Neural cell (in vitro differentiated cells): ENCODE measurements around the gene SFTPA2.
"Not testable (repeated sequence)": the region's sequence is repeated elsewhere in the genome, so short reads cannot be mapped to it uniquely, and the experiment has no call there.

Experiments
- EP300 ChIP-seq: fragments of 450-650 bp; conservative IDR thresholded peaks from 2 replicates; pipeline ENCODE4 v1.6.1; 2014; ENCODE audit warnings: antibody characterized with exemption, mild to moderate bottlenecking, moderate library complexity; ENCODE audit not compliant: poor library complexity, severe bottlenecking
- EZH2 ChIP-seq: fragments of 200-600, 300-800 bp; shearing (Covaris generic), sonication (generic); IDR thresholded peaks from 2 replicates; pipeline ENCODE4 v1.6.1; 2014; ENCODE audit warnings: antibody characterized with exemption, low read length, borderline replicate concordance, mild to moderate bottlenecking; ENCODE audit not compliant: insufficient read depth, poor library complexity, severe bottlenecking
- MXI1 ChIP-seq: fragments of 450-650 bp; conservative IDR thresholded peaks from 2 replicates; pipeline ENCODE4 v1.6.1; 2014; ENCODE audit warnings: antibody characterized with exemption, mild to moderate bottlenecking; ENCODE audit not compliant: poor library complexity, severe bottlenecking
- POLR2AphosphoS5 ChIP-seq: IDR thresholded peaks from 2 replicates; pipeline ENCODE4 v1.6.1; 2012
- RAD21 ChIP-seq: fragments of 450-650 bp; conservative IDR thresholded peaks from 2 replicates; pipeline ENCODE4 v1.6.1; 2014; ENCODE audit warnings: antibody characterized with exemption, mild to moderate bottlenecking, moderate library complexity
- TAF1 ChIP-seq: IDR thresholded peaks from 2 replicates; pipeline ENCODE4 v1.6.1; 2012; ENCODE audit warnings: low read depth
- TF ChIP-seq, protein P1 (sequence below): fragments of 450-650 bp; IDR thresholded peaks from 2 replicates; pipeline ENCODE4 v1.5.1; 2014; ENCODE audit warnings: antibody characterized with exemption, mild to moderate bottlenecking, moderate library complexity; ENCODE audit not compliant: poor library complexity, severe bottlenecking
- TF ChIP-seq, protein P2 (sequence below): IDR thresholded peaks from 2 replicates; pipeline ENCODE4 v1.6.1; 2012; ENCODE audit warnings: borderline replicate concordance

DNA sequence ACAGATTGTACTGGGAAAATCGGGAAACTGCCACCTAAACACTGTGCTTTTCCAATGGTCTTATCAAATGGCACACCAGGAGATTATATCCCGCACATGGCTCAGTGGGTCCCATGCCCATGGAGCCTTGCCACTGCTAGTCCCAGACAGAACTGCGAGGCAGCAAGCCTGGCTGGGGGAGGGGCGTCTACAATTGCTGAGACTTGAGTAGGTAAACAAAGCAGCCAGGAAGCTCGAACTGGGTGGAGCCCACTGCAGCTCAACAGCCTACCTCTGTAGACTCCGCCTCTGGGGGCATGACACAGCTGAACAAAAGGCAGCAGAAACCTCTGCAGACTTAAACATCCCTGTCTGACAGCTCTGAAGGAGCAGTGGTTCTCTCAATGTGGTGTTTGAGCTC lies 10.4 kb upstream of the SFTPA2 start:
- TF ChIP-seq, protein P1, sequence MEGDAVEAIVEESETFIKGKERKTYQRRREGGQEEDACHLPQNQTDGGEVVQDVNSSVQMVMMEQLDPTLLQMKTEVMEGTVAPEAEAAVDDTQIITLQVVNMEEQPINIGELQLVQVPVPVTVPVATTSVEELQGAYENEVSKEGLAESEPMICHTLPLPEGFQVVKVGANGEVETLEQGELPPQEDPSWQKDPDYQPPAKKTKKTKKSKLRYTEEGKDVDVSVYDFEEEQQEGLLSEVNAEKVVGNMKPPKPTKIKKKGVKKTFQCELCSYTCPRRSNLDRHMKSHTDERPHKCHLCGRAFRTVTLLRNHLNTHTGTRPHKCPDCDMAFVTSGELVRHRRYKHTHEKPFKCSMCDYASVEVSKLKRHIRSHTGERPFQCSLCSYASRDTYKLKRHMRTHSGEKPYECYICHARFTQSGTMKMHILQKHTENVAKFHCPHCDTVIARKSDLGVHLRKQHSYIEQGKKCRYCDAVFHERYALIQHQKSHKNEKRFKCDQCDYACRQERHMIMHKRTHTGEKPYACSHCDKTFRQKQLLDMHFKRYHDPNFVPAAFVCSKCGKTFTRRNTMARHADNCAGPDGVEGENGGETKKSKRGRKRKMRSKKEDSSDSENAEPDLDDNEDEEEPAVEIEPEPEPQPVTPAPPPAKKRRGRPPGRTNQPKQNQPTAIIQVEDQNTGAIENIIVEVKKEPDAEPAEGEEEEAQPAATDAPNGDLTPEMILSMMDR = not testable (repeated sequence)
- not testable (repeated sequence) for TF ChIP-seq POLR2AphosphoS5, RAD21, TAF1, MXI1, EP300, EZH2
- TF ChIP-seq, protein P2, sequence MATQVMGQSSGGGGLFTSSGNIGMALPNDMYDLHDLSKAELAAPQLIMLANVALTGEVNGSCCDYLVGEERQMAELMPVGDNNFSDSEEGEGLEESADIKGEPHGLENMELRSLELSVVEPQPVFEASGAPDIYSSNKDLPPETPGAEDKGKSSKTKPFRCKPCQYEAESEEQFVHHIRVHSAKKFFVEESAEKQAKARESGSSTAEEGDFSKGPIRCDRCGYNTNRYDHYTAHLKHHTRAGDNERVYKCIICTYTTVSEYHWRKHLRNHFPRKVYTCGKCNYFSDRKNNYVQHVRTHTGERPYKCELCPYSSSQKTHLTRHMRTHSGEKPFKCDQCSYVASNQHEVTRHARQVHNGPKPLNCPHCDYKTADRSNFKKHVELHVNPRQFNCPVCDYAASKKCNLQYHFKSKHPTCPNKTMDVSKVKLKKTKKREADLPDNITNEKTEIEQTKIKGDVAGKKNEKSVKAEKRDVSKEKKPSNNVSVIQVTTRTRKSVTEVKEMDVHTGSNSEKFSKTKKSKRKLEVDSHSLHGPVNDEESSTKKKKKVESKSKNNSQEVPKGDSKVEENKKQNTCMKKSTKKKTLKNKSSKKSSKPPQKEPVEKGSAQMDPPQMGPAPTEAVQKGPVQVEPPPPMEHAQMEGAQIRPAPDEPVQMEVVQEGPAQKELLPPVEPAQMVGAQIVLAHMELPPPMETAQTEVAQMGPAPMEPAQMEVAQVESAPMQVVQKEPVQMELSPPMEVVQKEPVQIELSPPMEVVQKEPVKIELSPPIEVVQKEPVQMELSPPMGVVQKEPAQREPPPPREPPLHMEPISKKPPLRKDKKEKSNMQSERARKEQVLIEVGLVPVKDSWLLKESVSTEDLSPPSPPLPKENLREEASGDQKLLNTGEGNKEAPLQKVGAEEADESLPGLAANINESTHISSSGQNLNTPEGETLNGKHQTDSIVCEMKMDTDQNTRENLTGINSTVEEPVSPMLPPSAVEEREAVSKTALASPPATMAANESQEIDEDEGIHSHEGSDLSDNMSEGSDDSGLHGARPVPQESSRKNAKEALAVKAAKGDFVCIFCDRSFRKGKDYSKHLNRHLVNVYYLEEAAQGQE = not testable (repeated sequence)
